ENCODE results near the gene MGAT3.

DNA sequence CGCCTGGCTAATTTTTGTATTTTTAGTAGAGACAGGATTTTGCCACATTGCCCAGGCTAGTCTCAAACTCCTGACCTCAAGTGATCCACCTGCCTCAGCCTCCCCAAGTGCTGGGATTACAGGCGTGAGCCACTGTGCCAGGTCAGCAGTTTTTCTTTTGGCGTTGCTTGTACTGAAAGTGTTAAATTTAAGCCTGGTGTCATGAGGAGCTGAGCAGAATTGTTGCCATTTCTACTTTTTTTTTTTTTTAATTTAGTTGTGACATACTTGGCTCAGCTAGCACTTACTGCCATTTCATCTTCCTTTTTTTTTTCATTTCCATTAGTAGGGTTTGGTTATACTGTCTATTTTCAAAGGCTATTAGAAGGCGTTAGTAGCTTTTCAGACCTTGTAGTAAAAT lies 46.5 kb upstream of the MGAT3 start:
- TF ChIP-seq SP1 (IDR thresholded peaks at IDR 0.05) = no peak
- TF ChIP-seq FOXM1 (IDR thresholded peaks at IDR 0.05; ENCODE audit: borderline replicate concordance) = no peak
- TF ChIP-seq ARNT (IDR thresholded peaks at IDR 0.05) = no peak
- no peak for TF ChIP-seq BHLHE40 (IDR thresholded peaks at IDR 0.05; ENCODE audit: borderline replicate concordance)
- no peak for TF ChIP-seq LEF1 (IDR thresholded peaks at IDR 0.05; ENCODE audit: borderline replicate concordance)
- TF ChIP-seq FOXA1 (IDR thresholded peaks at IDR 0.05) = no peak
- no peak for TF ChIP-seq L3MBTL2 (conservative IDR thresholded peaks at IDR 0.05)
- TF ChIP-seq, protein P1, sequence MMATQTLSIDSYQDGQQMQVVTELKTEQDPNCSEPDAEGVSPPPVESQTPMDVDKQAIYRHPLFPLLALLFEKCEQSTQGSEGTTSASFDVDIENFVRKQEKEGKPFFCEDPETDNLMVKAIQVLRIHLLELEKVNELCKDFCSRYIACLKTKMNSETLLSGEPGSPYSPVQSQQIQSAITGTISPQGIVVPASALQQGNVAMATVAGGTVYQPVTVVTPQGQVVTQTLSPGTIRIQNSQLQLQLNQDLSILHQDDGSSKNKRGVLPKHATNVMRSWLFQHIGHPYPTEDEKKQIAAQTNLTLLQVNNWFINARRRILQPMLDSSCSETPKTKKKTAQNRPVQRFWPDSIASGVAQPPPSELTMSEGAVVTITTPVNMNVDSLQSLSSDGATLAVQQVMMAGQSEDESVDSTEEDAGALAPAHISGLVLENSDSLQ (IDR thresholded peaks at IDR 0.05) = no peak
- no peak for TF ChIP-seq NFRKB (IDR thresholded peaks at IDR 0.05)
- TF ChIP-seq SUZ12 (IDR thresholded peaks at IDR 0.05) = no peak
